ENCODE results near the gene RNF8.

GRCh38 chr6:37396571-37397180 lies 42.9 kb downstream of the RNF8 start:
- TF ChIP-seq, protein P1, sequence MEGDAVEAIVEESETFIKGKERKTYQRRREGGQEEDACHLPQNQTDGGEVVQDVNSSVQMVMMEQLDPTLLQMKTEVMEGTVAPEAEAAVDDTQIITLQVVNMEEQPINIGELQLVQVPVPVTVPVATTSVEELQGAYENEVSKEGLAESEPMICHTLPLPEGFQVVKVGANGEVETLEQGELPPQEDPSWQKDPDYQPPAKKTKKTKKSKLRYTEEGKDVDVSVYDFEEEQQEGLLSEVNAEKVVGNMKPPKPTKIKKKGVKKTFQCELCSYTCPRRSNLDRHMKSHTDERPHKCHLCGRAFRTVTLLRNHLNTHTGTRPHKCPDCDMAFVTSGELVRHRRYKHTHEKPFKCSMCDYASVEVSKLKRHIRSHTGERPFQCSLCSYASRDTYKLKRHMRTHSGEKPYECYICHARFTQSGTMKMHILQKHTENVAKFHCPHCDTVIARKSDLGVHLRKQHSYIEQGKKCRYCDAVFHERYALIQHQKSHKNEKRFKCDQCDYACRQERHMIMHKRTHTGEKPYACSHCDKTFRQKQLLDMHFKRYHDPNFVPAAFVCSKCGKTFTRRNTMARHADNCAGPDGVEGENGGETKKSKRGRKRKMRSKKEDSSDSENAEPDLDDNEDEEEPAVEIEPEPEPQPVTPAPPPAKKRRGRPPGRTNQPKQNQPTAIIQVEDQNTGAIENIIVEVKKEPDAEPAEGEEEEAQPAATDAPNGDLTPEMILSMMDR (IDR thresholded peaks at IDR 0.05; ENCODE audit: low read depth, low read length), result no peak
- TF ChIP-seq EZH2phosphoT487 (IDR thresholded peaks at IDR 0.05; ENCODE audit: low read depth), result no peak

Measured in OCI-LY3 (cell line).